Panc1 (cell line): ENCODE measurements around the gene SORL1. TPM values are rescaled to one million over a fixed set of nuclear protein-coding genes. Genes with fewer than 3 reads are reported as not detected.

Source experiments
- ATAC-seq: fragments of 200-7000 bp; cut with Tn5 transposase; 2 replicates; pipeline ENCODE4 v1.9.1; 2020; ENCODE audit warnings: mild to moderate bottlenecking, moderate library complexity
- BruUV-seq: library from RNA; stranded (reverse); fragments of 400-500 nt; replicated peaks from 2 replicates; lab custom pipeline; 2021; lab: Mats Ljungman, UMichigan
- CTCF ChIA-PET: fragments of 300-600 bp; sonication (Branson Sonifier 250); formaldehyde crosslinking; loops from one replicate; lab custom pipeline; 2022; ENCODE audit warnings: antibody characterized with exemption; lab: Charles Lee
- POLR2A ChIA-PET: fragments of 300-600 bp; sonication (Branson Sonifier 250); formaldehyde crosslinking; loops from one replicate; lab custom pipeline; 2022; ENCODE audit warnings: antibody characterized with exemption; lab: Charles Lee
- DNase-seq: peaks from one replicate; pipeline ENCODE4 v3.0.0-alpha.2; 2010; ENCODE audit warnings: low read depth, low spot score
- H3K27ac ChIP-seq: 2 replicates; pipeline ENCODE4 v1.5.1; 2011; ENCODE audit warnings: mild to moderate bottlenecking, low read length, inconsistent platforms
- H3K27me3 ChIP-seq: fragments of 200-500 bp; sonication (Bioruptor generic); 2 replicates; pipeline ENCODE4 v1.6.0; 2014; ENCODE audit warnings: low read length, inconsistent platforms; ENCODE audit not compliant: control insufficient read depth, insufficient read depth
- H3K36me3 ChIP-seq: fragments of 200-500 bp; sonication (Bioruptor generic); 2 replicates; pipeline ENCODE4 v1.5.1; 2014; ENCODE audit warnings: inconsistent platforms, mild to moderate bottlenecking, low read length, moderate library complexity; ENCODE audit not compliant: control insufficient read depth, insufficient read depth
- H3K4me1 ChIP-seq: 2 replicates; pipeline ENCODE4 v1.5.1; 2011; ENCODE audit warnings: inconsistent platforms, mild to moderate bottlenecking, low read length, moderate library complexity; ENCODE audit not compliant: control insufficient read depth, insufficient read depth
- H3K4me3 ChIP-seq, 2 experiments: 2 replicates each; pipeline ENCODE4 v1.5.1; 2011 to 2012; ENCODE audit warnings: low read depth in 2 of 2, low read length in 2 of 2, mild to moderate bottlenecking in 2 of 2, inconsistent platforms in 1 of 2, moderate library complexity in 1 of 2
- H3K9me3 ChIP-seq: fragments of 200-500 bp; sonication (Bioruptor generic); 2 replicates; pipeline ENCODE4 v1.5.1; 2014; ENCODE audit warnings: low read depth, mild to moderate bottlenecking, inconsistent platforms, low read length, moderate library complexity; ENCODE audit not compliant: control insufficient read depth, insufficient read depth
- CTCF ChIP-seq: fragments of 450-650 bp; IDR thresholded peaks from 2 replicates; pipeline ENCODE4 v1.5.1; 2017; ENCODE audit warnings: mild to moderate bottlenecking
- POLR2AphosphoS5 ChIP-seq: IDR thresholded peaks from 2 replicates; pipeline ENCODE4 v1.6.1; 2012; ENCODE audit warnings: mild to moderate bottlenecking, low read depth, low read length, moderate library complexity
- REST ChIP-seq, 2 experiments: IDR thresholded peaks; 2 replicates each; pipeline ENCODE4 v1.6.1; 2011 to 2012; ENCODE audit warnings: low read depth in 2 of 2, control low read depth in 1 of 2, low read length in 1 of 2, mild to moderate bottlenecking in 1 of 2, moderate library complexity in 1 of 2; ENCODE audit not compliant: insufficient read depth in 1 of 2
- SIN3A ChIP-seq: IDR thresholded peaks from 2 replicates; pipeline ENCODE4 v1.6.1; 2012; ENCODE audit warnings: low read depth, mild to moderate bottlenecking, low read length, moderate library complexity, borderline replicate concordance; ENCODE audit not compliant: insufficient read depth
- TCF7L2 ChIP-seq: IDR thresholded peaks from 2 replicates; pipeline ENCODE4 v1.6.1; 2011; ENCODE audit warnings: mild to moderate bottlenecking, low read depth, low read length, inconsistent platforms
- in situ Hi-C: cut with HindIII; loops from 2 replicates; pipeline ENCODE4 v1.10.0; 2016; ENCODE audit warnings: low sequenced_read_pairs, low pct_unique_long_range_greater_than_20kb
- intact Hi-C: fragments of 100-400 bp; cut with micrococcal nuclease; formaldehyde crosslinking; loops from one replicate; pipeline ENCODE4 v1.10.0; 2022; ENCODE audit not compliant: unreplicated experiment
- total RNA-seq: library from RNA; stranded (reverse); gene quantifications from one replicate; pipeline ENCODE4 v1.2.1, GENCODE V29; 2021; ENCODE audit not compliant: unreplicated experiment

SORL1 gene
- total RNA-seq, 1 experiment from 2014 or later, result 36.3 TPM

DNA sequence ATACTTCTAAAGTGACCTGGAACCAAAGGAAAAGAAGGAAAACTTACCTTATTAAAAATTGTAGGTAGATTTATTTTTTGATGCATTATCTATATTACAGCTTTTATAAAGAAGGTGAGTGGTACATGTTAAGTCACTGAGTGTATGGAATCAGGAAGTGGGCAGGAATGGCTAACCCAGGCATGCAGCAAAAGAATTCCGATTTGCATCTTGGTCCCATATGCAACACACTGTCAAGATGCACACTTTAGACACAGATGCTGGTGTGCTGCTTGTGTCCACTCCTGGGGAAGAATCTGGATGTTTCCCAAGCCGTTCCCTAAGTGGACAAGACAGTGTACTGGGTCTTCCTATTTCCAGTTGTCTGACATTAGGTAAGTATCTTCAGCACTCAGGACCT lies 100.5 kb downstream of the SORL1 start:
- ATAC-seq (no peak), DNase-seq (no peak)
- Histone ChIP-seq H3K36me3 (no peaks in the 10 kb centered on the region), H3K27ac (no peak overlapping the region), H3K4me3 (no peak overlapping the region), H3K27me3 (no peaks in the 10 kb centered on the region), H3K9me3 (no peaks in the 10 kb centered on the region), H3K4me1 (peaks cover 6% of the 10 kb centered on the region; the same call in 1 of the 2 replicates)
- CTCF ChIA-PET, result no interaction called here
- POLR2A ChIA-PET, result no interaction called here
- TF ChIP-seq POLR2AphosphoS5 (no peak), SIN3A (no peak), CTCF (no peak), TCF7L2 (no peak), REST (IDR thresholded peaks at IDR 0.05; ENCODE audit: insufficient read depth in 1 of 2, low read depth in 2 of 2, low read length in 1 of 2) (no peak)
- BruUV-seq, result no TSS peak
- in situ Hi-C loops (no loop called here), intact Hi-C loops (no loop called here)

- Histone ChIP-seq H3K9me3 (no peaks in the 10 kb centered on the region), H3K27ac (no peak overlapping the region), H3K4me3 (no peak overlapping the region), H3K4me1 (peaks cover 6% of the 10 kb centered on the region; the same call in 1 of the 2 replicates), H3K27me3 (no peaks in the 10 kb centered on the region), H3K36me3 (no peaks in the 10 kb centered on the region)
- POLR2A ChIA-PET, result no interaction called here
- intact Hi-C loops, result no loop called here
- no TSS peak for BruUV-seq
- no peak for DNase-seq
- ATAC-seq, result no peak
- TF ChIP-seq CTCF, result no peak
- no peak for TF ChIP-seq TCF7L2
- TF ChIP-seq POLR2AphosphoS5, result no peak
- no peak for TF ChIP-seq SIN3A
- no peak for TF ChIP-seq REST (IDR thresholded peaks at IDR 0.05; ENCODE audit: insufficient read depth in 1 of 2, low read depth in 2 of 2, low read length in 1 of 2)
- in situ Hi-C loops, result no loop called here
- CTCF ChIA-PET, result no interaction called here
These were observed 101.3 kb downstream of the SORL1 start for GRCh38 chr11:121553389-121553788.
